Stimulated activated CD4-positive, alpha-beta T cell treated with anti-CD3 and anti-CD28 coated beads, Interleukin-4, amount 100 ng/mL, for 24 hours (primary cell): Measurements from ENCODE around the gene C2orf49.

Experiments used
- DNase-seq: peaks from one replicate; pipeline ENCODE4 v3.0.0-alpha.2; 2020

The C2orf49 gene

DNA sequence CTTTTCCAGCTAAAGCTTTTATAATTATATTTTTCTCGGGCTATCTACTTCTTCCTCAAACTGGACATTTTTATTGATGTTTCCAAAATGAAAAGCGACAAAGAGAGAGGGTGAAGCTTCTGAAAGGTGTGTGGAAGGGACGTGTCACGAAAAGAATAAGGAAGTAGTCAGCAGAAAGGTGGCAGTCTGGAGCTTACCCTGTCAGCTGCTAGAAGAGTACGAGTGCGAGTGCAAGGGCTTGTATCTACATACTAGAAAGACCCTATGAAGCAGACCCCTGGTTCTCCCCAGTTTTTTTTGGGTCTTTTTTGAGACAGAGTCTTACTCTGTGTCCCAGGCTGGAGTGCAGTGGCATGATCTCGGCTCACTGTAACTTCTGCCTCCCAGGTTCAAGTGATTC, 46.9 kb downstream of the C2orf49 start:
- no peak for DNase-seq

DNA sequence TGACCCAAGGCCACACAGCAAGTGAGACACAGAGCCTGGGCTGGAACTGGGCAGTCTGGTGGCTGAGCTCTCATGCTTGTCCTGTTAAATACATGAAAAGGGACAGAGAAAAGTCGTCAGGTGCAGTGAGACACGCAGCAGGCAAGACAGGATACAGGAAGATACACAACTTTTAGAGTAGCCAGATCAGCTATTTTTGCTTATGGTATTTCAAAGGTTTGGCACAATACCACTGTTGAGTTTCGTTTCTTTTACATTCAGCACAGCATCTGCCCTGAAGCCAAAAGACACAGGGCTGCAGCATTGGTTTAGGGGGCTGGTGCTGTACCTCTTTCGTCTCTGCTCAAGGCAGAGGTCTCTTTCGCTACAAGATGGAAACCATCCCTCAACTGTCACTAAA, 47.5 kb downstream of the C2orf49 start:
- DNase-seq = no peak

DNA sequence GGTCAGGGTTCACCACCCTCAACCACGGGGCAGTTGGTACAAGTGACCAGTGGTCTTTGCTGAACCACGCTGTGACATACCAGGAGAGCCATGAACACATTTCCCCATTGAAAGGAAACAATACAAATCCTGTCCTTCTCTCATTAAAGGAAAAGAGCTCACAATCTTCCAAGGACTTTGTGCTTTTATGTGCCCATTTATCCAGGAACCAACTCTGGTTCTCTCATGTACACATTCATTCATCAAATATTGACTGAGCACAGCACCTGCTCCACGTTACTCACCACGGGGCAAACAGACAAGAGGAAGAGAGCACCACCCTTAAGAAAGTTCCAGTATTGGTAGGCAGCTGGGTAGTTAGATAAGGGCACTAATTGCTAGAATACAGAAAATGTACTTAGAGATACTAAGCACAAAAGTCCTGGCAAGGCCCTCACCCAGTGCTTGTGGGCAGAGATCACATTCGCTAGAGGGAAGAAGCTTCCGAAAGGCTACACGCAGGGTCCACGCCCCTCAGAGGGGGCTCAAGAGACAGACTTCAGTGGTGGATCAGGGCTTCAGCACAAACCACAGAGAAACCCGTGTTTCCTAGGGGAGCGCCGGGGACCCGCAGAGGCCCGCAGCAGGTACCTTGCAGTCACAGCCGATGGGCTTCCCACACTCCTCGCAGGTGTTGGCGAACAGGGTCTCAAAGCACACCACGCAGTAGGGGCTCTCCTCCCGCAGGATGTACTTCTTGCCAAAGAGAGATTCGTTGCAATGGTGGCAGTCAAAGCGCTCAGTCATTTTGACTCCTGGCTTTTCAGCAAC, 48.6 kb downstream of the C2orf49 start:
- no peak for DNase-seq

DNA sequence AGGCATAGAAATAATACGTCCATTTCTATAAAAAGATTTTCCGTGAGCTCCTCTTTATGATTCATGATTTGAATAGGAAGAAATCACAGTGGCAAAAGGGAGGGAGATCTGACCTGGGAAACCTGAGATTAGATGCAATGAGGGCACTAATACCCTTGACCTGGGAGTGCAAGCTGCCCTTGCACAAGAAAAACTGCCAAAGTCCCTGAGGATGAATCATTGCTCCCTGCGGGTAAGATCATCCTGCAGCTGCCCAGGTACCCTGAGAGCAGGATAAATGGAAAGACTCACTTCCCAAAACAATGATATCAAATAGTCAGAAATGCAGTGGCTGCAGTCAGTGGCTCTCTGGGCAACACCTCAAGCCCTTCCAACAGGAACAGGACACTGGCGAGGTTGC, 49.9 kb downstream of the C2orf49 start:
- no peak for DNase-seq

DNA sequence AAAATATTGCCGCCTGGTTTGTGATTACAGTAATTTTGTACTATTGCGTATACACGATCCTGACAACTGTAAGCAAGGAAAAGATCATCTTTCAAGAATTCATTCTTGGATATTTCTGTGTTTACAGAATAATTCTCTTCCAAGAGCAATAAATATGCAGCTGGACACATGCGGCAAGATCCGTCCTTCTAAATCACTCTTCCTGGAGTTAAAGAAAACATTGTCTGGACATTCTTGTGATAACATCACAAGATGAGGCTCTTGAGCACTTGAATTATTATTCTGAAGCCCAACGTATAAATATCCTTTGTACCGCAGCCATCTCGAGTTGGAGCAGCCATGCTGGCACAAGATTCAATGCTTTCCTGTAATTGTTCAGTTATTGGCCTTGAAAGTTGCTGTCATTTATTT, 51.6 kb downstream of the C2orf49 start:
- DNase-seq = no peak

DNA sequence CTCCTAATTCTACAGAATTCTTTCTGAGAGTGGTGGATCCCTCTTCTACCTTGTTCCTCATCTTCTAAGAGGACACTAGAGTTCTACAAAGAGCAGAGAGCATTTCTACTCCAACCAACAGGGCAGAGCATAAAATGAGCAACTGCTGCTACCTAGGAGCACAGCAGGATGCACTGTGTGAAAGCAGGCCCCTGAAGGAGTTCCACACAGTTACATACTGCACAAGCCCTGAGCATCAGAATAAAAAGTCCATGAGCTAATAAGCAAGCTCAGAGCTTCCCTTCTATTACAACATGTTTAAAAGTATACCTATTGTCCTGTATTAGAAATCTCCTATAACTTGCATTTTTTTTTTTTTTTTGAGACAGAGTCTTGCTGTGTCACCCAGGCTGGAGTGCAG, 53.1 kb downstream of the C2orf49 start:
- no peak for DNase-seq

DNA sequence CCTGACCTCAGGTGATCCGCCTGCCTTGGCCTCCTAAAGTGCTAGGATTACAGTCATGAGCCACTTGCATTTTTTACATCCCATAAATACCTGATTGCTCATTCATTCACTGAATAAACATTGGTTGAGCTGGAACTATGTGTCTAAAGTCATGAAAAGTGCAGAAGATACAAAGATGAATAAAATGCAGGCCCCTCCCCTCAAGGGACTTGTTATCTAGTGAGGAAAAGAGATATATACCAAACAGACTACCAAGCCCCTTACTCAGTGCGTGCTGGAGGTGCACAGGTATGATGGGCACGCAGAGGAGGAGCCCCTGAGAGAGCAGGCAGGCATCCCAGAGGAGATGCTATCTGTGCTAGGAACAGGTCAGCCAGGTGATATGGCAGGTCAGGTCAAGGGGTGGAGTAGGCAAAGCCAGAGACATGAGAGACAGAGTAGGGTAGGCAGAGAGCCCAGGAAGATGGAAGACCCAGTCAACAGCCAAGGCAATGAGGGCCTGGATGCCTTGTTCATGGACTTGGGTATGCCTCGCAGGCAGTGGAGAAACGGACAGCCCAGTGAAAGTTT, 53.8 kb downstream of the C2orf49 start:
- no peak for DNase-seq

DNA sequence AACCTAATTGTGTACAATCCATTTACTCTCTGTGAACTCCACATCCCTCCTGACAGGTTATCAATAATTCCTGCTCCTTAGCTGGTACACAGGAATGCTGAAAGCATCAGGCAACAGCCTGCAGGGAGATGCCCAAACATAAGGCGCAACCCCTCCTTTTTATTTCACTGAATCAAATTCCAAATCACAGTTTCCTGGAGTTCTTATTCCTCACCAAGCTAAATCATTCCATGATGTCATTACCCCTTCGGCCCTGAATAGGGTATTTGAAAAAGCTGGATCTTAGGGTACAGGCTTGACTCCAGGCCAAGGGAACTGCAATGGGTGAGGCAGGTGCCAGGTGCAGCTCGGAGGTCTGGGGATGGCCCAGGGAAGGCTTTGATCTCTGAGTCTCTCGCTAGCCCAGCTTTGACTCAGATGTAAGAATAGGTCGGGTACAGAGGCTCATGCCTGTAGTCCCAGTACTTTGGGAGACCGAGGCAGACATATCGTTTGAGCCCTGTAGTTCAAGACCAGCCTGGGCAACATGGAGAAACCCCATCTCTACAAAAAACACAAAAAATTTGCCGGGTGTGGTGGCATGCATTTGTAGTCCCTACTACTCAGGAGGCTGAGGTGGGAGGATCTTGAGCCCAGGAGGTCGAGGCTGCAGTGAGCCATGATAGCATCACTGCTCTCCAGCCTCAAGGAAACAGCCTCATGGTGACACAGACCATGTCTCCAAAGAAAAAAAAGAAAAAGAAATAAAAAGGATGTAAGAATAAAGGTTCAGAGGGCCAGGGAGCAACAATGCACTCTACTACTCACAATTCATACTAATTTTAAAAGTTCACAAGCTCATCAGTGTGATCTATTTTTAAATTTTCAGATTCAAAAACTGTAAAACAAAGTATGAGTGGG, 54.7 kb downstream of the C2orf49 start:
- no peak for DNase-seq

DNA sequence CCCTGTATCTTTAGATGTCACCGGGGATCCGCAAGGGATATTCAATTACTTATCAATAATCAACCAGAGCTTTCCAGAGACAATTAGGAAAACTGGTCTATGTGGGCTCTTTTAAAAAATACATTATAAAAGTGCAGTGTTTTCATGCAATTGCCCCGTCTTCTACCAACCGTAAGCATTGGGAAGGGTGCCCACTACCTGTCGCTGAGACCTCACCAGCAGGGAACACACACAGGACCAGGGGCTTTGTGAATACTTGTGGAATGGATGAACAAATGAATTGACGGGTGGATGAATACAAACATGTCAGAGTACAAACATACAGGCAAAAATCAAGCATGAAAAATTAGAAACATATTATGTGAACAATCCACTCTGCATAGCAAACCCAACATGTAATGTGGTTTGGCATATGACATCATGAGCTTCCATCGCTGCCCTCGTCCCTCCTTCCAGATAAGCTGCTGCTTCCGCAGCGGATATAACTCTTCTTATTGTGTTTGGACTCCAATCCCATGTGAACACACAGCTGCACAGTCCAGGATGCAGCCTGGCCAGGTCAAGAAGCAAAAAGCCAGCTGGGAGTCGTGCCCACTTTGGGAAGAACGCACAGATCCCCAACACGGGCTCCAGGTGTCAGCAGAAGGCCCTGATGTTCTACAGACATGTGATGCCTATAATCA, 56.2 kb downstream of the C2orf49 start:
- DNase-seq = no peak

DNA sequence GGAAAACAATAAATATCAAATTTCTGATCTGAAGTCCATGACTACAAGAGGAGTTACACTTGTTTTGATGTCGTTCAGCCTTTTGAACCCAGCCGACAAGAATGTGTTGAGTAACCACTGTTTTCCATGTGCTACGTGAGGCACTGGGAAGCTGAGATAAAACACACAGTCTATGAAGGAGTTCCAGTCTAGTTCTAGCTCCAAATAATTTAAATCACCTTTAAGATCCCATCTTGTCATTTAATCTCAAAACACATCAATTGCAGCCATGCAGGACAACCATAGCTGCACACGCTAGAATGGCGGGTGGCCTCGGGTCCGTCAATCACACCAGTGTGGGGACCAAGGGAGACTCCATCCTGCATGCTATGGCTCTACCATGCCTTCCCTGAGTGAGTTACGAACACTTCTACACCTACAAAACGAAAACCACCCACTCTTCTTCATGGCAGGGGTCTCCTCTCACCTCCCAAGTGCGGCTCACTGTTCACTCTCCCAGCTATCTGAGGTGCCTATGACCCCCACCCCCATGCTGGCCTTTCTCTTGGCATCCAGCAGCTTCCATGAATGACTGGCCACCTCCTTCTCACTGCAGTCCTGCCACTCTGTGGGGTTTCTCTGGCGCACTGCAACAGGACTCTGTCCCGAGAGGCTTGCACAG, 57.7 kb downstream of the C2orf49 start:
- no peak for DNase-seq

DNA sequence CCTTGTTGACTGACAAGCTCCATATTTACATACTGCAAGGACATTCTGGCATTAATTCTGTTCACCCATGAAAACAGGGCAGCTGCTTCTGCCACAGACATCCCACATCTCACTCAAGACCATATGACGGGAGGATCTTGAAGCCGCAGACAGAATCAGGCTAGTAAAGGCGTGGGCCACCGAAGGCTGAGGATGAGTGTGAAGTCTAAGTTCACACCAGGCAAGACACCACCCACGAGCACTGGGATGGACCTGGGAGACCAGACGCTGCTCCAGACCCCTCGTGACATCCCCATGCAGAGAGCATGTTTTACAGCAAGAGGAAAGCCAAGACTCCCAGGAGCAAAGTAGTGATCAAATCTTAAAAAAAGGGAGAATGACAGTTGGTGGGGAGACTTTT, 58.4 kb downstream of the C2orf49 start:
- no peak for DNase-seq

DNA sequence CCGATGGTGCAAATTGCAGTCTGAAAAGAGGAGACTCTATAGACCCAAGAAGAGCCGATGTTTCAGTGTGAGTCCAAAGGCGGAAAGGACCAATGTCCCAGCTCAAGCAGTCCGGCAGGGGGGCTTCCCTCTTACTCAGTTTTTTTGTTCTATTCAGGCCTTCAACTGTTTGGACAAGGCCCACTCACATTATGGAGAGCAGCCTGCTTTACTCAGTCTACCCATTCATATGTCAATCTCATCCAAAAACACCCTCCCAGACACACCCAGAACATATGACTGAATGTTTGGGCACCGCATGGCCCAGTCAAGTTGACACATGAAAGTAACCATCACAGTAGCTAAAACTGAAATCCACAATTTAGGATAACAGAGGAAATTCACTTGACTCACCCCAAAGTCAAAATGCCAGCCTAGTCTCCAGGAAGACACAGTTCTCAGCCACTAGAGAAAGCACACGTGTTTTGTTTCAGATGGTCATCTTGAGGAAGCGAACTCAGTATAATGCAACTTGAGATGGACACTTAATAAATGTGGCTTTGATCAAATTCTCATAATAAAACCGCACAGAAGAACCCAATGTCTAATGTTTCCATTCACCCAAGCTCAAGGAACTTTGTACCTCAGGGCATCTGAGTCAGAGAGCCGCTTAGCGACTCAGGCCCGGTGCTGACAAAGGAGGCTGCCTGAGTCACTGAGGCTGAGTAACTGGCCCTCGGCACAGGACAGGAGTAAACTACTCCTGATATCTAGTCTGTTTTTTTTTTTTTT, 59.1 kb downstream of the C2orf49 start:
- peak; percentile 62 for DNase-seq

DNA sequence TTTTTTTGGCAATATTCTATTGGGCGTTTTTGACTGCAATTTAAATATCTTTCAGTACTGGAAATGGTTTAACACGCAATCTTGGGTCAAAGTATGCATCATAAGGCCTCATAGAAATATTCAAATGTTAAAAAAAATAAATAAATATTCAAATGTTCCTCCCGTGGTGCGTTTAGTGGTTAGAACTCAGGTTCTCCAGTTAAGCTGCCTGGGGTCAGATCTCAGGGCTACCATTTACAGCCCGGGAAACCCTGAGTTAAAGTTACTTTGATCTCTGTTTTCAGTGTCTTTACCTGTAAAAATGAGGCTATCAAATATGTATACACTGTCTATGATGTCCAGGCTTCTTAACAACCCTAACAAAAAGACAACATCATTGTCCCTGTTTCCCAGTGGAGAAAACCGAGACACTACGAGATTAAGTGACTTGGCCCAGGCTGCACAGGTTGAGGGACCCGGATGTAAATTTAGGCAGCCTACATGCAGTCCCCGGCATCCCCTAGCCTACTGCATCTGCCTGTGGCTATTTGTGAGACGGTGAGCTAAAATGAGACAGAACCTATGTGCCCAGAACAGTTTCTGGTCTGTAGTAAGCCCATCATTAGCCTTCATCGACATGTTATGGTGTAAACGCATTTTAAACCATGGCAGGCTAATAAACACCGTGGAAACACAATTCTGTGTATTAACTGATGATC, 59.8 kb downstream of the C2orf49 start:
- DNase-seq = no peak

DNA sequence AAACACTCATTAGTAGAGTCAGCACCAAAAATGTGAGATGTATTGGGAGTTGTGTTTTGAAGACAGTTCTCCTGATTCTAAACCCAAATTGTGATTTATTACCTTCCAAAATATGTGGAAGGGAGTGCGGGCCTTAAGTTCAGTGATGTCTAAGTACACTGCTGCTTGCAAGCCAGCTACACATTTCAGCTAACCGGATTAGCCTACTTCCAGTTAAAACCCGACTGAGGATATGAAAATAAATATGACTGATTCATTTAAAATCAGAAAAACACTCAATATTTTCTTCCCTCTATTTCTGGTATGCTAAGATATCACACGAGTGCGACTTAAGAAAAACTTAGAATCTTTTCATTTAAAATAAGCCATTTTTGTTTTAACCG, 60.6 kb downstream of the C2orf49 start:
- no peak for DNase-seq

DNA sequence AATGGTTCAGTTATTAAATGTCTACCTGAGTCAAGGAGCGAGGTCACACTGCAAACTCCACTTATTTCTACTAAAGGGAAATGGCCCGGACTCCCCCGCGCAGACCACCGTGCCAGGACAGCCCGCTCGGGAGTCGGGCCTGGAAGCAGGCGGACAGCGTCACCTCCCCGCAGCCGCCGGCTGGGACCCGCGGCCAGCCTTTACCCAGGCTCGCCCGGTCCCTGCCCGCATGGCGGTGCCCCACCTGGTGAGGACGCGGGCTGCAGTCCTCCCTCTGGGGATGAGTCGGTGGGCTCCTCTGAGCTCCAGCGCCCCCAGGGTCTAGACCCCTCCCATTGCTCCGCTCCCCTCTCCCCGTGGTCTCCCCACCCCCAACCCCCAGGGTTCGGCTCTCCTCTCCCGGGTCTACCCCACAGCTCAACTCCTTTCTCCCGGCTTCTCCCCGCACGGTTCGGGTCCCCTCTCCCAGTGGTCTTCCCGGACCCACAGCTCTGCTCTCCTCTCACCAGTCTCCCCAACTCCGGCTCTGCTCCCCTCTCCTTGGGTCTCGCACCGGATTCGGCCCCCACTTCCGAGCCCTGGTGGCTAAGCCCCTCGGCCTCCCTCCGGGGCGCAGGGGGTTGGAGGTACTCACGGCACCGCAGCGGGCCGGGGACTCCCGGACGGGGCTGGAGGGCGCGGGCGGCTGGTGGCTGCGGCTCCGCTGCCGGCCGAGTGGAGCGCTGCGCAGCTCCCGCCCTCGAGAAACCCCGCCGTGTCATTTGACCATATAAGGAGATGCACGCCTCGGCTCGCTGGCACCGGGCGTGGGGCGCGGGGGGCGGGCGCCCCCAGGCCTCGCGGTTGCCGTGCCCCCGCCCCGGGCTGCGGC, 61.2 kb downstream of the C2orf49 start, which contains the start of gene FHL2:
FHL2 (minus strand) TSS at position 716 of the 871 bp plus-strand sequence. CDS start 12,535 bp downstream, outside the sequence.
- DNase-seq = peak; percentile 70
